ENCODE data around the gene BTBD1. TPM values are rescaled to one million over a fixed set of nuclear protein-coding genes. Genes with fewer than 3 reads are reported as not detected.

Gene BTBD1
- total RNA-seq, 1 experiment from 2014 or later = 80.0 TPM

DNA sequence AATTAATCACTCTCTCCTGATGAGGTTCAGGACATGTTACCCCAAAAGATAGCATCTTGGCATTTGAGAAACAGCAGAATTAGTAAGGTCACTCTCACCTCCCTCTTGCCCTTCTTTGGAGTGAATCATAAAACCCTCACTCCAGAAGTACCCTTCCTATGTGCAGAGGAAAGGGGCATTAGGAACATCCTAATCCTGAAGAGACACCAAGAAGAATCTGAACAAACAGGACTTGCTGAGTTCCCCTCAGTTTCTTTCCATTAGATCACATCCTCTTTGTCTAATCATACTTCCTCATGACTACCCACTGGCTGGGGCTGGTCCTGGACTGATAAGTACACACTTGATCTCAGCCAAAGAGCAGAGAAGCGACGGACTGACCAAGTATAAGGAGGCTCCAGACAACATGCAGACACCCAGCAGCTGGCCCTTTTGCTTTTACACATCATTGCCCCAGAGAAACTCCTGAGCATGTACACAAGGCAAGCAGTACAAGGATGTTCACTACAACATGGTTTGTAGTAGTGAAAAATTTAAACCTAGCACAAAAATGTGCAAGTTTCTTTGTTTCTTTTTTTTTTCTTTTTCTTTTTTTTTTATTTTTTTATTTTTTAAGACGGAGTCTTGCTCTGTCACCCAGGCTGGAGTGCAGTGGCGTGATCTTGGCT lies 25.4 kb upstream of the BTBD1 start:
- no peak overlapping the region for H3K4me3 ChIP-seq (replicated peaks in 1 of 2; ENCODE audit: low read depth in 1 of 2, low read length in 2 of 2)
- RAD21 ChIA-PET (ENCODE audit: low non-redundant PET in 1 of 2, low total read pairs in 2 of 2, uncharacterized antibody in 2 of 2, unreplicated experiment in 2 of 2) = no interaction called here
- no peaks in the 10 kb centered on the region for H4K20me1 ChIP-seq (ENCODE audit: insufficient read depth)
- H3K27ac ChIP-seq (ENCODE audit: low read depth, low read length) = no peak overlapping the region
- H3K9me2 ChIP-seq (ENCODE audit: insufficient read depth) = no peaks in the 10 kb centered on the region
- no peaks in the 10 kb centered on the region for H3K27me3 ChIP-seq (ENCODE audit: insufficient read depth, low read length)
- no peaks in the 10 kb centered on the region for H3K36me3 ChIP-seq (ENCODE audit: control insufficient read depth in 1 of 2, insufficient read depth in 2 of 2, low read length in 2 of 2)
- H3K79me2 ChIP-seq (ENCODE audit: insufficient read depth, low read length) = no peaks in the 10 kb centered on the region
- TF ChIP-seq YY1 (IDR thresholded peaks at IDR 0.05; ENCODE audit: extremely low read depth, insufficient replicate concordance, low read depth, low read length) (no peak), EGR1 (IDR thresholded peaks at IDR 0.05; ENCODE audit: low read depth) (no peak), FOSL1 (IDR thresholded peaks at IDR 0.05; ENCODE audit: low read depth) (no peak), SRF (IDR thresholded peaks at IDR 0.05; ENCODE audit: low read depth) (no peak), TCF7L2 (IDR thresholded peaks at IDR 0.05; ENCODE audit: borderline replicate concordance, extremely low read depth, insufficient read depth, insufficient read length) (no peak), POLR2AphosphoS5 (IDR thresholded peaks at IDR 0.05; ENCODE audit: low read depth, low read length) (no peak), SP1 (IDR thresholded peaks at IDR 0.05; ENCODE audit: low read depth) (no peak), ELF1 (IDR thresholded peaks at IDR 0.05; ENCODE audit: borderline replicate concordance, low read depth) (no peak), CBX3 (IDR thresholded peaks at IDR 0.05; ENCODE audit: low read depth) (no peak), ZFX (IDR thresholded peaks at IDR 0.05) (no peak), EZH2phosphoT487 (IDR thresholded peaks at IDR 0.05; ENCODE audit: borderline replicate concordance) (no peak)
- TF ChIP-seq, protein P1, sequence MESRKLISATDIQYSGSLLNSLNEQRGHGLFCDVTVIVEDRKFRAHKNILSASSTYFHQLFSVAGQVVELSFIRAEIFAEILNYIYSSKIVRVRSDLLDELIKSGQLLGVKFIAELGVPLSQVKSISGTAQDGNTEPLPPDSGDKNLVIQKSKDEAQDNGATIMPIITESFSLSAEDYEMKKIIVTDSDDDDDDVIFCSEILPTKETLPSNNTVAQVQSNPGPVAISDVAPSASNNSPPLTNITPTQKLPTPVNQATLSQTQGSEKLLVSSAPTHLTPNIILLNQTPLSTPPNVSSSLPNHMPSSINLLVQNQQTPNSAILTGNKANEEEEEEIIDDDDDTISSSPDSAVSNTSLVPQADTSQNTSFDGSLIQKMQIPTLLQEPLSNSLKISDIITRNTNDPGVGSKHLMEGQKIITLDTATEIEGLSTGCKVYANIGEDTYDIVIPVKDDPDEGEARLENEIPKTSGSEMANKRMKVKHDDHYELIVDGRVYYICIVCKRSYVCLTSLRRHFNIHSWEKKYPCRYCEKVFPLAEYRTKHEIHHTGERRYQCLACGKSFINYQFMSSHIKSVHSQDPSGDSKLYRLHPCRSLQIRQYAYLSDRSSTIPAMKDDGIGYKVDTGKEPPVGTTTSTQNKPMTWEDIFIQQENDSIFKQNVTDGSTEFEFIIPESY (IDR thresholded peaks at IDR 0.05; ENCODE audit: extremely low read depth, insufficient replicate concordance, low read length) = no peak
- TF ChIP-seq, protein P2, sequence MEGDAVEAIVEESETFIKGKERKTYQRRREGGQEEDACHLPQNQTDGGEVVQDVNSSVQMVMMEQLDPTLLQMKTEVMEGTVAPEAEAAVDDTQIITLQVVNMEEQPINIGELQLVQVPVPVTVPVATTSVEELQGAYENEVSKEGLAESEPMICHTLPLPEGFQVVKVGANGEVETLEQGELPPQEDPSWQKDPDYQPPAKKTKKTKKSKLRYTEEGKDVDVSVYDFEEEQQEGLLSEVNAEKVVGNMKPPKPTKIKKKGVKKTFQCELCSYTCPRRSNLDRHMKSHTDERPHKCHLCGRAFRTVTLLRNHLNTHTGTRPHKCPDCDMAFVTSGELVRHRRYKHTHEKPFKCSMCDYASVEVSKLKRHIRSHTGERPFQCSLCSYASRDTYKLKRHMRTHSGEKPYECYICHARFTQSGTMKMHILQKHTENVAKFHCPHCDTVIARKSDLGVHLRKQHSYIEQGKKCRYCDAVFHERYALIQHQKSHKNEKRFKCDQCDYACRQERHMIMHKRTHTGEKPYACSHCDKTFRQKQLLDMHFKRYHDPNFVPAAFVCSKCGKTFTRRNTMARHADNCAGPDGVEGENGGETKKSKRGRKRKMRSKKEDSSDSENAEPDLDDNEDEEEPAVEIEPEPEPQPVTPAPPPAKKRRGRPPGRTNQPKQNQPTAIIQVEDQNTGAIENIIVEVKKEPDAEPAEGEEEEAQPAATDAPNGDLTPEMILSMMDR (IDR thresholded peaks at IDR 0.05 in 2 of 3, conservative IDR thresholded peaks at IDR 0.05 in 1 of 3; ENCODE audit: borderline replicate concordance in 1 of 3, insufficient read depth in 1 of 3, low read depth in 2 of 3, low read length in 2 of 3) = no peak
- TF ChIP-seq, protein P3, sequence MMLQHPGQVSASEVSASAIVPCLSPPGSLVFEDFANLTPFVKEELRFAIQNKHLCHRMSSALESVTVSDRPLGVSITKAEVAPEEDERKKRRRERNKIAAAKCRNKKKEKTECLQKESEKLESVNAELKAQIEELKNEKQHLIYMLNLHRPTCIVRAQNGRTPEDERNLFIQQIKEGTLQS (IDR thresholded peaks at IDR 0.05) = no peak
- TF ChIP-seq, protein P4, sequence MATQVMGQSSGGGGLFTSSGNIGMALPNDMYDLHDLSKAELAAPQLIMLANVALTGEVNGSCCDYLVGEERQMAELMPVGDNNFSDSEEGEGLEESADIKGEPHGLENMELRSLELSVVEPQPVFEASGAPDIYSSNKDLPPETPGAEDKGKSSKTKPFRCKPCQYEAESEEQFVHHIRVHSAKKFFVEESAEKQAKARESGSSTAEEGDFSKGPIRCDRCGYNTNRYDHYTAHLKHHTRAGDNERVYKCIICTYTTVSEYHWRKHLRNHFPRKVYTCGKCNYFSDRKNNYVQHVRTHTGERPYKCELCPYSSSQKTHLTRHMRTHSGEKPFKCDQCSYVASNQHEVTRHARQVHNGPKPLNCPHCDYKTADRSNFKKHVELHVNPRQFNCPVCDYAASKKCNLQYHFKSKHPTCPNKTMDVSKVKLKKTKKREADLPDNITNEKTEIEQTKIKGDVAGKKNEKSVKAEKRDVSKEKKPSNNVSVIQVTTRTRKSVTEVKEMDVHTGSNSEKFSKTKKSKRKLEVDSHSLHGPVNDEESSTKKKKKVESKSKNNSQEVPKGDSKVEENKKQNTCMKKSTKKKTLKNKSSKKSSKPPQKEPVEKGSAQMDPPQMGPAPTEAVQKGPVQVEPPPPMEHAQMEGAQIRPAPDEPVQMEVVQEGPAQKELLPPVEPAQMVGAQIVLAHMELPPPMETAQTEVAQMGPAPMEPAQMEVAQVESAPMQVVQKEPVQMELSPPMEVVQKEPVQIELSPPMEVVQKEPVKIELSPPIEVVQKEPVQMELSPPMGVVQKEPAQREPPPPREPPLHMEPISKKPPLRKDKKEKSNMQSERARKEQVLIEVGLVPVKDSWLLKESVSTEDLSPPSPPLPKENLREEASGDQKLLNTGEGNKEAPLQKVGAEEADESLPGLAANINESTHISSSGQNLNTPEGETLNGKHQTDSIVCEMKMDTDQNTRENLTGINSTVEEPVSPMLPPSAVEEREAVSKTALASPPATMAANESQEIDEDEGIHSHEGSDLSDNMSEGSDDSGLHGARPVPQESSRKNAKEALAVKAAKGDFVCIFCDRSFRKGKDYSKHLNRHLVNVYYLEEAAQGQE (IDR thresholded peaks at IDR 0.05; ENCODE audit: low read depth) = no peak
- H3K9ac ChIP-seq (ENCODE audit: low read length) = no peak overlapping the region
- no peaks in the 10 kb centered on the region for H3K4me1 ChIP-seq (ENCODE audit: control insufficient read depth in 1 of 2, insufficient read depth in 2 of 2, low read length in 2 of 2)
- H3K4me2 ChIP-seq (ENCODE audit: low read length) = no peak overlapping the region
- DNase-seq (ENCODE audit: low read depth, low spot score) (no peak), ATAC-seq (no peak)
- no peak overlapping the region for H2AFZ ChIP-seq (ENCODE audit: low read depth, low read length, poor library complexity, severe bottlenecking)
- H3K9me3 ChIP-seq (ENCODE audit: control insufficient read depth in 1 of 2, insufficient read depth in 1 of 2, low read depth in 1 of 2, low read length in 2 of 2) = no peaks in the 10 kb centered on the region
- POLR2A ChIA-PET = no interaction called here
- no TSS peak for BruUV-seq (replicated peaks)
- CTCF ChIA-PET = no interaction called here
- intact Hi-C loops (cut with micrococcal nuclease) = no loop called here

Data from HCT116 (cell line).